Left lung (tissue), 10 donors: ENCODE results near the gene SUCLG2. TPM values are rescaled to one million over a fixed set of nuclear protein-coding genes. Genes with fewer than 3 reads are reported as not detected.

Source experiments
- ATAC-seq: fragments of 200-7000 bp; cut with Tn5 transposase; one replicate; pipeline ENCODE4 v1.9.1; 2020; ENCODE audit warnings: moderate library complexity
- DNase-seq, 4 donors: peaks; one replicate each; pipeline ENCODE4 v3.0.0-alpha.2; 2013 to 2020
- H3K27ac ChIP-seq, 2 donors: fragments of 200-600 bp; sonication (generic) in 1 of 2; one replicate each; pipeline versions ENCODE4 v1.5.0 to v1.8.0; 2020 to 2021
- H3K27me3 ChIP-seq, 2 donors: fragments of 200-600 bp; sonication (generic) in 1 of 2; one replicate each; pipeline versions ENCODE4 v1.5.0 to v1.8.0; 2020 to 2021
- H3K36me3 ChIP-seq, 2 donors: fragments of 200-600 bp; sonication (generic) in 1 of 2; one replicate each; pipeline versions ENCODE4 v1.5.0 to v1.8.0; 2020 to 2021
- H3K4me1 ChIP-seq, 2 donors: fragments of 200-600 bp; one replicate each; pipeline ENCODE4 v1.8.0; 2021
- H3K4me3 ChIP-seq, 2 donors: fragments of 200-600 bp; sonication (generic) in 1 of 2; one replicate each; pipeline versions ENCODE4 v1.5.0 to v1.8.0; 2020 to 2021; ENCODE audit warnings: mild to moderate bottlenecking in 1 of 2
- H3K9me3 ChIP-seq, 2 donors: fragments of 200-600 bp; sonication (generic) in 1 of 2; one replicate each; pipeline versions ENCODE4 v1.5.0 to v1.8.0; 2020 to 2021
- intact Hi-C, 2 donors: fragments of 100-400 bp; cut with DNase I; formaldehyde crosslinking; loops; one replicate each; pipeline versions ENCODE4 v1.11.2 to v1.14.2; 2022
- polyA plus RNA-seq, 6 donors: library from polyadenylated mRNA; unstranded; fragments of 120-200 nt; gene quantifications; one replicate each; pipeline ENCODE4 v1.2.1, GENCODE V29; 2013; ENCODE audit not compliant: insufficient read length in 6 of 6
- total RNA-seq, 2 donors: library from RNA; stranded (reverse); fragmentation: NEBNext Ultra II Directional; extraction: Animal tissue kit (Norgen Biotek cat#: 25700); gene quantifications; one replicate each; pipeline ENCODE4 v1.2.1, GENCODE V29; 2021
- TF ChIP-seq, protein P1 (sequence below), 2 donors: fragments of 200-600 bp; sonication (generic) in 1 of 2; IDR thresholded peaks; one replicate each; pipeline versions ENCODE4 v1.5.0 to v1.8.0; 2021; ENCODE audit warnings: antibody characterized with exemption in 2 of 2
- donor health status: DM: no; HTN: yes; CAD: no.
- donor health status: DM: no; HTN: no; CAD: no.

The SUCLG2 gene
- total and polyA plus RNA-seq, 8 donors = 52.7 to 74.1 (median 60.0) TPM

DNA sequence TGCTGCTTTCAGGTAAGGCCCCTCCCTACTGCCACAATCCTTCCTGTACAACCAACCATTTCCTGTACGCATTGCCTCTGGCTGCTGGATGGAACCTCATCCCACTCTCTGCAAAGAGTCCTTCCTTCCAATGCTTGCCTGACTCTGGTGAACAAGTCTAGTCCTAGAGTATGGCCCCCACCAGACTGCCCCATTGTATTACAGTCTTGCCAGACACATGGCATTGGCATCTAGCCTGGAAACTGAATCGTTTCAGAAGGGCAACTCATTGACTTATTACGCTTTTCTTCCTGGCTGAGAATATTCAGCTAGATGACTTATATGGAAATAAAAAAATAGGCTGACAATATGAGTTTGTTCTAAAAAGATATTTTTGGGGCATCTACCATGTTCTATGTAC lies 170.3 kb downstream of the SUCLG2 start:
- Histone ChIP-seq H3K36me3 (no peaks in the 10 kb centered on the region), H3K4me3 (no peak overlapping the region), H3K9me3 (no peaks in the 10 kb centered on the region), H3K27ac (no peak overlapping the region), H3K4me1 (no peaks in the 10 kb centered on the region), H3K27me3 (no peaks in the 10 kb centered on the region)
- TF ChIP-seq, protein P1, sequence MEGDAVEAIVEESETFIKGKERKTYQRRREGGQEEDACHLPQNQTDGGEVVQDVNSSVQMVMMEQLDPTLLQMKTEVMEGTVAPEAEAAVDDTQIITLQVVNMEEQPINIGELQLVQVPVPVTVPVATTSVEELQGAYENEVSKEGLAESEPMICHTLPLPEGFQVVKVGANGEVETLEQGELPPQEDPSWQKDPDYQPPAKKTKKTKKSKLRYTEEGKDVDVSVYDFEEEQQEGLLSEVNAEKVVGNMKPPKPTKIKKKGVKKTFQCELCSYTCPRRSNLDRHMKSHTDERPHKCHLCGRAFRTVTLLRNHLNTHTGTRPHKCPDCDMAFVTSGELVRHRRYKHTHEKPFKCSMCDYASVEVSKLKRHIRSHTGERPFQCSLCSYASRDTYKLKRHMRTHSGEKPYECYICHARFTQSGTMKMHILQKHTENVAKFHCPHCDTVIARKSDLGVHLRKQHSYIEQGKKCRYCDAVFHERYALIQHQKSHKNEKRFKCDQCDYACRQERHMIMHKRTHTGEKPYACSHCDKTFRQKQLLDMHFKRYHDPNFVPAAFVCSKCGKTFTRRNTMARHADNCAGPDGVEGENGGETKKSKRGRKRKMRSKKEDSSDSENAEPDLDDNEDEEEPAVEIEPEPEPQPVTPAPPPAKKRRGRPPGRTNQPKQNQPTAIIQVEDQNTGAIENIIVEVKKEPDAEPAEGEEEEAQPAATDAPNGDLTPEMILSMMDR (IDR thresholded peaks at IDR 0.05) = no peak
- intact Hi-C loops = no loop called here
- DNase-seq (no peak), ATAC-seq (no peak)

DNA sequence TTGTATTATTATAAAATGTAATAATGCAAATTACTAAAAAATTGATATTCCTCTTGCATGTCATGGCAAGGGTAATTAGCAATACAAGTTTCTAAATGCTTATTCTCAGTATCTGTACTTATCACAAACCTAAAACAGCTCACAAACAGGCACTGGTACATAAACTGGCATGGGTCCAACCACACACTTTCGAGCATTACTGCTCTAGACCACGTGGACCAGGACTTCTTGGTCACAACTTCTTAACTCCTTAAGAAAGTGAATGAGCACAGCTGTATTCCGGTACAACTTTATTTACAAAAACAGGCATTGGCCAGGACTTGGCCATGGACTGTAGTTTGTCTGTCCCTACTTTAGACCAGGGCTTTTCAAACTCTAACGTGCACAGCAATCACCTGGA lies 173.3 kb downstream of the SUCLG2 start:
- Histone ChIP-seq H3K27ac (no peak overlapping the region), H3K36me3 (no peaks in the 10 kb centered on the region), H3K4me3 (no peak overlapping the region), H3K9me3 (no peaks in the 10 kb centered on the region), H3K27me3 (no peaks in the 10 kb centered on the region), H3K4me1 (no peaks in the 10 kb centered on the region)
- DNase-seq = no peak
- TF ChIP-seq, protein P1 (IDR thresholded peaks at IDR 0.05) = no peak
- intact Hi-C loops = no loop called here
- ATAC-seq = no peak

DNA sequence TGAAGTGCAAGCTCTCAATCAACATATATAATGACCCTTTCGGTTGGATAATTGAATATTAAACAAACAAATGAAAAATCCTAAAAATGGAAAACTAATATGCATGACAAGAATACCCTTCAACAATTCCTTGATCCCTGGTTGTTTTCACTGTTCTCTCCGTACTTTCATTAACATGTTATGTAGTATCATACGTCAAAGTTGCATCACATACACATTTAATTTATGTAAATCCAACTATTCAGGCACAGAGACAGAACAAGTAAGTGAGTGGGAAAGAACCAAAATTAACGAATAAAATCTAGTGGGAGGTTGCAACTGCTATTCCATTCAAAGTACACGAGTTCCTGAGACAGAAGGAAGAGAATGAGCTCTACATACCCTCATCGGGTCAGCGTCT lies 176.0 kb downstream of the SUCLG2 start:
- DNase-seq (no peak), ATAC-seq (no peak)
- Histone ChIP-seq H3K27me3 (no peaks in the 10 kb centered on the region), H3K4me3 (no peak overlapping the region), H3K9me3 (no peaks in the 10 kb centered on the region), H3K27ac (no peak overlapping the region), H3K4me1 (no peaks in the 10 kb centered on the region), H3K36me3 (no peaks in the 10 kb centered on the region)
- TF ChIP-seq, protein P1 (IDR thresholded peaks at IDR 0.05) = no peak
- intact Hi-C loops = no loop called here

DNA sequence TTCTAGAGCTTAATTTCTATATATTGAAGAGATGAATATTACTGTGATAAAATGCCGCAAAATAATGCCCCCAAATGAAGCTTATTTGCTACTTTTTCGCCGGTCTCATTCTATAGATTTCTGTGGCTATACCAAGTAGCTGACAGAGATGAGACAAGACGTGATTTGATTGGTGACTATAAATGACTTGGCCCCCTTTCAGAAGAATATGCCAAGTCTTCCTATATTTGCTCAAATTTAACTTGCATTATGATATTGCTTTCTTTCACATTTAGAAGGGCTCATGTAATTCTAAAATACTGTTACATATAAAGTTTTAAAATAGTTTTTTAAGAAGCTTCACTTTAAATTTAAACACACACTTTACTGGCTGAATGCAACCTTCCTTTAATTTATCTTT lies 180.1 kb downstream of the SUCLG2 start:
- ATAC-seq (no peak), DNase-seq (no peak)
- H3K27me3 ChIP-seq = no peaks in the 10 kb centered on the region
- H3K27ac ChIP-seq = no peak overlapping the region
- no peak overlapping the region for H3K4me3 ChIP-seq
- intact Hi-C loops = no loop called here
- no peaks in the 10 kb centered on the region for H3K36me3 ChIP-seq
- H3K4me1 ChIP-seq = no peaks in the 10 kb centered on the region
- no peaks in the 10 kb centered on the region for H3K9me3 ChIP-seq
- TF ChIP-seq, protein P1 (IDR thresholded peaks at IDR 0.05) = no peak

DNA sequence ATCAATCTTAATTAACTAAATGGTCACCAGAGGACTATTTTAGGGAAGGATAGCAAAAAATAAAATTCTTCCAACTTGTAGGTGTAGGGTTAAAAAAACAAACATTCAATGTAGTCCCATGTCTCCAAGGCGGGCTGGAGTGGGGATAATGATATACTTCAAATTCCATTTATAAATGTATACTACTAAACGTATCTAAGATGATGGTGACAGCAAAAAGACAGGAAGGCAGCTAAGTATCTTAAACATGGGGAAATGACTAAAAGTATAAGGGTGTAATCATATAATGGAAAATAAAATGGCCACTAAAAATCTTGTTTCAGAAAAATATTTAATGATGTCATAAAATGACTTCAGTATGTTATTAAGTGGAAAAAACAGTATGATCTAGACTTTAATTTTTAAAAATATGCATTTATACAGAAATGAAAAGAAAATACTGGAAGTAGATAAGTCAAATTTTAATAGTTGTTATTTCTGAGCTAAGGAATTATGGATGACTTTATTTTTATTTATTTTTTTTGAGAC lies 181.7 kb downstream of the SUCLG2 start:
- TF ChIP-seq, protein P1 (IDR thresholded peaks at IDR 0.05) = no peak
- intact Hi-C loops = no loop called here
- ATAC-seq = no peak

More for the DNA sequence above, 181.7 kb downstream of the SUCLG2 start:
- no peak for DNase-seq
- no peaks in the 10 kb centered on the region for H3K4me1 ChIP-seq
- H3K27ac ChIP-seq = no peak overlapping the region
- H3K9me3 ChIP-seq = no peaks in the 10 kb centered on the region
- no peak overlapping the region for H3K4me3 ChIP-seq
- no peaks in the 10 kb centered on the region for H3K27me3 ChIP-seq
- no peaks in the 10 kb centered on the region for H3K36me3 ChIP-seq
